CD4-positive, alpha-beta T cell treated with Interleukin-17A for 1 hour (primary cell): ENCODE results near the gene CLASP1.
"Not testable (repeated sequence)": the region's sequence is repeated elsewhere in the genome, so short reads cannot be mapped to it uniquely, and the experiment has no call there.

Experiments
- DNase-seq: peaks from one replicate; pipeline ENCODE4 v3.0.0-alpha.2; 2020

The CLASP1 gene

DNA sequence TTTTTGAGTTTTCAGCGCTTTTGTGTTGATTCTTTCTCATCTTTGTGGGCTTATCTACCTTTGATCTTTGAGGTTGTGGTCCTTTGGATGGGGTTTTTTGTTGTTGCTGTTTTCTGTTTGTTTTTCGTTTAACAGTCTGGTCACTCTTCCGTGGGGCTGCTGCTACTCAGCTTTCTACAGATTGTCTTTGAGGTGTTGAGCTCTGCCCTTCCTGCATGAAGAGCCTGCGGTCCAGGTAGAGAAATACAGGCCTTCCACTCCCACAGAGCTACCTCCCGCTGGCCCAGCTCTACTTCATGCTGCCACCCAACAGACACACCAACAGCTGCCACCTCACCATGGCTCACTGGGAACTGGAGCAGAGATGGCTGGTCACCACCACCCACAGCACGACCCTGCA lies 180.3 kb downstream of the CLASP1 start:
- no peak for DNase-seq

DNA sequence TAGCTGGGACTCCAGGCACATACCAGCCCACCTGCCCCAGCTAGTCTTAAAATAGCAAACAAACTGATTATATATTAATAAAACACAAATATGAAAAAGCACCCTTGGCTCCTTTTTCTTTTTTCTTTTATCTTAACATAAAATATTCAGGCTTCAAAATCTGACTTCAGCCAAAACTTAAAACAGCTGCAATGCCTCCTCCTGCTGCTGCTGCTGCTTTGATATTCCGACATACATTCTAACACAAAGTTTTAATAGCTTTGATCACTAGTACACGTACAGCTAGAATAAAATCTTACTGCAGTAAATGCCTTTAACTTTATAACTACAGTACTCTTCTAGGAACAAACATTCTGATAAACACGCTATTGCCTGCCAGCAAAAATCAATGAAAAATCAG lies 190.0 kb downstream of the CLASP1 start:
- DNase-seq = no peak

DNA sequence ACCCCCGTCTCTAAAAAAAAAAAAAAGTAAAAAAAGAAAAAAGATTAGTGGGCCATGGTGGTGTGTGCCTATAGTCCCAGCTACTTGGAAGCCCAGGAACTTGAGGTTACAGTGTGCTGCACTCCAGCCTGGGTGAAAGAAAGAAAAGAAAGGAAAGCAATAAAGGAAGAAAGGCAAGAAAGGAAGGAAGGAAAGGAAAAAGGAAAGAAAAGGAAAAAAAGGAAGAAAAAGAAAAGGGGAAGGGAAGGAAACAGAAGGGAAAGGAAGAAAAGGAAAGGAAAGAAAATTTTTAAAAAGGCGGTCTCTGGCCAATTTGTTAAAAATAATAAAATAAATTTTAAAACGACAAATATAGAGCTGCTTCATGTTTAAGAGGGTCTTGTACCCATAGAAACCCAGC lies 192.9 kb downstream of the CLASP1 start:
- no peak for DNase-seq

DNA sequence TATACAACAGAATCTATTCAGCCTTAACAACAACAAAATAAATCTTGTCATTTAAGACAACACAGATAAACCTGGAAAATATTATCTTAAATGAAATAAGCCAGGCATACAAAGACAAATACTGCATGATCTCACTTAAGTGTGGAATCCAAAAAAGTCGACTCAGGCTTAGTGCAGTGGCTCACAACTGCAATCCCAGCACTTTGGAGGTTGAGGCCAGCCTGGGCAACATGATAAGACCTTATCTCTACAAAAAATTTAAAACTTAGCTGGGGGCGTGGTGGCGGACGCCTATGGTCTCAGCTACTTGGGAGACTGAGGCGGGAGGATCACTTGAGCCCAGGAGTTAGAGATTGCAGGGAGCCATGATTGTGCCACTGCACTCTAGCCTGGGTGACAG lies 193.8 kb downstream of the CLASP1 start:
- DNase-seq = no peak

DNA sequence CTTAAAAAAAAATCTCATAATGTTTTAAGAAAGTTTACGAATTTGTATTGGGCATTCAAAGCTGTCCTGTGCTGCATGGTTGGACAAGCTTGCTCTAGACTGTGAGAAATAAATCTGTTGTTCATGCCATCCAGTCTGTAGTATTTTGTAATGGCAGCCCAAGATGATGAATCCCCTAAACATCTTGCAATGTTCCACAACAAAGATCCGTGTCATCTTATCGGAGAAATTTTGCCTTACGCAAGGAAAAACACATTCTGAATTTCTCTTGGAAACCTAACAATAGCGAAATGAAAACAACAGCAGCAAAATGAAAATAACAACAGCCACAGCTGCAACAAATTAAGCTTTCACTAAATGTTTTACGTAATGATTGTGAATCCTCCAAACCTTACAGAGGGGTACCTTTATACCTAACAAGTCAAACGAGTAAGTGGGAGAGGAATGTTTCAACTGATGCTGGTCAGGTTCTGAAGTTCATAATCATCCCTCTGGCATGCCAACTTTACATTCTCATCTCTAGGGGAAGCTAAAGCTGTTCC lies 194.6 kb downstream of the CLASP1 start:
- DNase-seq = no peak

DNA sequence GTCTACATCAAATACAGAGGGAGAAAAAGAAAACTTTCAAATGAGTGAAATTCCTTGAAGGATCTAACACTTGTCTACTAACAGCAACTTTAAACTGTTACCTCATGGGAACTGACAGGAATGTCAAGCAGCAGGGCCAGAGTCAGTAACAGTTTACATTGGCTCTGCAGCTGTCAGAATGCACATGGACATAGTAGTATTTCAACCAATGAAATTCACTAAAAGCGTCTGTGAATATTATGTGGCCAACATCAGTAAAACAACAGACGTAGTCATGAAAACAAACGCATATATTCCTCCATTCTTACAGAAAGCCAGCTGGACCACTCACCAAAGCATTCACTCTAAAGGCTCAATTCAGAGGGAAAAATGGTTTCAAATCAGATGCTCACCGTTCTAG lies 197.9 kb downstream of the CLASP1 start:
- DNase-seq = no peak

DNA sequence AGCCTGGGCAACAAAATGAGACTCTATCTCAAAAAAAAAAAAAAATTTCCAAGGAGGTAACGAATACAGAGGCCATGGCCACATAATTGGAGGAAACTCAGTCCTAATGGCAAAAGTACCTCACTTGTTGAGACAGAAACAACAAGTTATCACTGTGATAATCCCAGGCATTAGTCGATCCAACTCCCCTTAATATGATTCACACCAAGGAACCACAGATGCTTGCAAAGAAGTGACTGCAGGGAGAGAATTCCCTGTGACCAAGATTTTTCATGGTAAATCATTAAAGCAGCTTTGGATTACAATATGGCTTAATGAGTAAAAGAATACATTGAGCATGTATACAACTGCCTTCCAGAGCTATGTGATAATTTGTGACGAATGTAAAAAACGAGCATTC lies 199.0 kb downstream of the CLASP1 start:
- DNase-seq = no peak

DNA sequence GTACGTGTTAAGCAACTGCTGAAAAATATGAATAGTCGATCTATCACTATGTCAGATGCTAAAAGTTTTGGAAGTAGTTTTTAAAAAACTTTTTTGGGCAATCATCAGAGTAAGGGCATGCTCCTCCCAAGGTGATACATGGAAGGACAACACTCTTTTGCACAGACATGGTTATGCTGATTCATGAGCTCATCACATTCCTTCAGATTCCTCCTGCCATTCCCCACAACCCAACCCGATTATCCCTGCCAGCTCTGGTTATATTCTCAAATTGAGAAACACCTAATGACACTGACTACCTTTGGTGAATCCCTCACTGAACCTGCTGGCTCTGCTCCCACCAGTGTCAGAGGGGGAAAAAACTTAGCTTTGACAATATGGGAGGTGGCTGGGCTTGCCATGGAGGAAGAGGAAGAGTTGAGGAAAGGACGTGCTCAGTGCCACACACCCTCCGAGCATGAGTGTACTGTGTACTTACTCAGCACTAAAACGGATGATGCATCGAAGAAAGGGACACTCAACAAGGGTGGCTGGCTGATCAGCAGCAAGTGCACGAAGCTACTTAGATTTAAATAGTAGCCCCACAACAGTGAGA lies 202.5 kb downstream of the CLASP1 start:
- DNase-seq = no peak

DNA sequence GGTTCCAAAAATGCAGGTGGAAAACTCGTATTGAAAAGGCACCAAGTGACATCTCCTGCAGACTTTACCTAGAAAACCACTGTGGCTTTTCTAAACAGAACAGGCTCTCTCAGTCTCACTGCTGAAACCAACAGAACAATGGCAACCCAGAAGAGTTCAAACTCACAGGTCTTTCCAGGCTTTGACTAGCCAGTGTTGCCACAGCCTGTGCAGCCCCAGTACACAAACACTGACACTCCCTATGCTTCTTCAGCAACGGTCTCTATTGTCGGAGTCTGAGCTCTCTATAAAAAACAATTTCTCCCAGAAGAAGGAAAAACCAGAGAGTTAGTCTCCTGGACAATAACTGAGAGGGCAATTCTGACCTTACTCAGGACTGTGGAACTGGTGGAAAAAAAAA lies 206.4 kb downstream of the CLASP1 start:
- DNase-seq = no peak

DNA sequence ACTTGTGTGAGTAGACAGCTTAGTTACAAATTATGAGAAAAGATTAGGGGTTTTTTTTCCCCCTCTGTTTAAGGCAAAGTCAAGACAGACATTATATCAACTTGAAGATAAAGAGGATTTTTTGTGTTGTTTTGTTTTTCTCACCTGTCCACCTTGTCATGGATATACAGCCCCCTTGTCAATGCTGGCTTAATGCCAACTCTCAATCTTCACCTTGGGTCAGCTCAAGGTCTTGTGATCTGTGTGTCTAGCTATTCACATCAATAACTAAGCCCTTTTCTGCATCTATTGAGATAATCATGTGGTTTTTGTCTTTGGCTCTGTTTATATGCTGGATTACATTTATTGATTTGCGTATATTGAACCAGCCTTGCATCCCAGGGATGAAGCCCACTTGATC lies 211.0 kb downstream of the CLASP1 start:
- not testable (repeated sequence) for DNase-seq

DNA sequence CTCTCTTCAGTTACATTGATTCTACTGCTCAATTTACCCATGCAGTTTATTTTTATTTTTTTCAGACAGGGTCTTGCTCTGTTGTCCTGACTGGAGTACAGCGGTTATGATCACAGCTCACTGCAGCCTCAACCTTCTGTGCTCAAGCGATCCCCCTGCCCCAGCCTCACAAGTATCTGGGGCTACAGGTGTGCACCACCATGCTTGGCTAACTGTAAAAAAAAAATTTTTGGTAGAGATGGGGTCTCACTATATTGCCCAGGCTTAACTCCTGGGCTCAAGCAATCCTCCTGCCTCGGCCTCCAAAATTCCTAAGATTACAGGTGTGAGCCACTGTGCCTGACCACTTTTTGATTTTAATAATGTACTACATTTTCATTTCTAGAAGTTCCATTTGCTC lies 212.3 kb downstream of the CLASP1 start:
- DNase-seq = no peak

DNA sequence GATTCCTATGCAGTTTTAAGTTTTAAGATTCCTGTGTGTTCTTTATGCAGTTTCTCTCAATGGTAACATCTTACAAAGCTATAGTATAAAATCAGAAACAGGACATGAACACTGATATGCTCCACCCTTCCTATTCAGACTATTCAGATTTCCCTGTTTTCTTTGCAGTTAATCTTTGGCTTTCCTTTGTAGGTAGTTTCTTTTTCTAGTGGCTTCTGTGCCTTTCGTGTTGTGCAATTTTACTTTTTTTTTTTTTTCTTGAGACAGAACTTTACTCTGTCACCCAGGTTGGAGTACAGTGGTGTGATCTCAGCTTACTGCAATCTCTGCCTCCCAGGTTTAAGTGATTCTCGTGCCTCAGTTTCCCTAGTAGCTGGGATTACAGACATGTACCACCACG lies 213.5 kb downstream of the CLASP1 start:
- DNase-seq = no peak

DNA sequence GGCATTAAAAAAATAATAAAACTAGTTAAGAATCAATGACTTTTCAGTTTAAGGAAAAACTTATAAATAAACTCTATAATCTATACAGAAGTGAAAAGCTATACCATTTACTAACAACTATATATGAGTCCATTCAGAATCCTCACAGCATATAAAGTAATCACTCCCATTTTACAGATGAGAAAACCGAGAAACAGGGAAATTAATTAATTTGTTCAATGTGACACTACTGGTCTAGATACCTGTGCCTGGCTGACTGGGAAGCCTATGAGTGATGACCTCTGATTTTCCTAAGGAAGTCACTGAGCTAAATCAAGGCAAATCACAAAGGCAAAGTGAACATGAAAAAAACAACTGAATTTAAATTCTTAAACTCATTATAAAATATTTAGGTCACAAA lies 218.0 kb downstream of the CLASP1 start:
- no peak for DNase-seq

DNA sequence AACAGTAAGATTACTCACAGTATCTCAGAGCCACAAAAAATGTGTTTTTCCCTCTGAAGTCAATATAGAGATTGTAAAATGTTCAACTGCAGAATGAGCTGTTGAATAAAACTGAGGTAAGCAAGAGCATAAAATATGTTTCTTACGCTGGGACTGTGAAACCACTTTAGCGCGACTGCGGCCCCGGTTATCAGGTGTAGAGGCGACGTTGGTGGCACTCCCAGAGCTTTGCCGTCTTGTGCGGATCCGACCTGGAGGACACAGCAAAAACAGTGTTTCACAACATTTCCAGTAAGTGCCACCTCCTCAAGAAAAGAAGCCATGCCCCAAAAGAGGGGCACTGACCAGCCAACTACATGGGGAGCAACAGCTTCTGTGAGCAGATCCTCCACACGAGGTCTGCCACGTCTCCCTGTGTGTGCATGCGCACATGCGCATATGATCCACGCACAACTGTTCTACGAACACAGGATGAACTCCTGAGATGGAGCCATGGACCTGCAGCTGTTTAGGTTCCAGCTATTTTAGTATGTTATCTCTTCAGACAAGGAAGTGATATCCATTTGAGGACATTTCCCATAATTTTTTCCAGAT lies 219.2 kb downstream of the CLASP1 start:
- no peak for DNase-seq

DNA sequence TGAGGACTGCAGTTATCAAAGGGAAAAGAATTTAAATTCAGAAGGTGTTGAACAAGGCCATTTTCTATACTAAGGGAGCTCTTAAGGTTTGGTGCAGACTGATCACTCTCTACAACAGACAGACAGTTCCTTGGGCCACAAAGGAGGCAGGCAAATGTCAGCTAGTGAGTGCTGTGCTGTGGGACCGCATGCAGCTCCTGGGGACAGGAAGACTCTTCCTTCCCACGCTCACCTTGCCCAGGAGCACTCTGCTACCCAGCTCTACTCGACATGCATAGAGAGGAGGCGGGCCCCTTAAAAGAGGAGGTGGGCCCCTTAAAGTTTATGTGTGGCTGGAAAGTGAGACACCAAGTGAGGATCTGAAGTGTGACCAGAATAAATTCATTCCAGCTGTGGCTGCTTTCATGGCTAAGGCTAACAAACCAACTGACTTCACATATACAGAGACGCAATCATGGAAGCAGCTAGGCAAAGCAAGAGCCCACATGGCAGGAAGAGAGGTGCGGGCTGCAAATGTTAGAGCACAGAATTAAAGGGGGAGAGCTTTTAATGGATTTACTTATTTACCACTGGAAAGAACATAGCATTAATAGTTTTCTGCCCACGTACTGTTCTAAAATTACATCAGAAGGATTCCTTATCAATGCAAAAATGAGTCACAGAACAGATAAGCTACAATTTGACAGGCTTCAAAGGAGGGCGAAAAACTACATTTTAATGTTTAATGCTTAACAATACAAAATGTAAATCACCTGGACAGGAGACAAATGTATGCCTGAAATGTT lies 220.0 kb downstream of the CLASP1 start:
- DNase-seq = no peak

DNA sequence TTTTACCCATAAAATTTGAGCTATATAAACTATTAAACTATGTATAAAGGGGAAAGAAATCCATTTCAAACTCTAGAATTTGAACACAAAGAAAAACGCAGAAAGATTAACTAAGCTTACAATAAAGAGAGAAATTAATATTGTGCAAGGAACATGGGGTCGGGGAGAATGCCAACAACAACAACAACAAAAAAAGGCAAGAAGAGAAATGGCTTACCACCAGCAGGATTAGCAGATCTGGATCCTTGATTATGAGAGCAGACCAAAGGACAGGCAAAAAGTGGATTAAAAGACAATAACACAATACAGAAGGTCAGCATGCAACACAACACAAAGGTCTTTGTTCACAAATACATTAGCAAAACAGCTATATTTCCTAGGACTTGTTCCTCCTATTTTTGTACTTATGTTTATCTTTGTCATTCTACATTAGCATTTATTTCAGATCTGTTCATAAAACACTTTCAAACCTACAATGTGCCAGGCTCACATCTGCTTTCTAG lies 222.0 kb downstream of the CLASP1 start:
- DNase-seq = no peak

DNA sequence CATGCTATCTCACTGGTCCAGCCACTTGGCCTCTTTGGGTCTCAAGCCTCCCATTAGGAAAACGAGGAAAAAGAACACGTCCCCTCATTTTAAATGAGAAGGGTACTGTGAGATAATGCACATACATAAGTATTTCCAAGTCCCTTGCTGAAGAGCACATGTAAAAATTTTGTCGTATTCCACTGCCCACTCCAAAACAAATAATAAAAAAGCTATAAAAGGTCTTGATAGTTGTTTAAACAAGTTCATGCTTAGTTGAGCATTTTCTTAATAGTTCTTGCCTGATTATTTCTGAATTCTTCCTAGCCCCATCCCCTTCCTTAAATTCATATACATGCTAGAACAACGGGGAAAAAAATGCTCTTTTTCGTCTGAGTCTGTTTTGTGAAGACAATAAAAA lies 228.8 kb downstream of the CLASP1 start:
- no peak for DNase-seq

DNA sequence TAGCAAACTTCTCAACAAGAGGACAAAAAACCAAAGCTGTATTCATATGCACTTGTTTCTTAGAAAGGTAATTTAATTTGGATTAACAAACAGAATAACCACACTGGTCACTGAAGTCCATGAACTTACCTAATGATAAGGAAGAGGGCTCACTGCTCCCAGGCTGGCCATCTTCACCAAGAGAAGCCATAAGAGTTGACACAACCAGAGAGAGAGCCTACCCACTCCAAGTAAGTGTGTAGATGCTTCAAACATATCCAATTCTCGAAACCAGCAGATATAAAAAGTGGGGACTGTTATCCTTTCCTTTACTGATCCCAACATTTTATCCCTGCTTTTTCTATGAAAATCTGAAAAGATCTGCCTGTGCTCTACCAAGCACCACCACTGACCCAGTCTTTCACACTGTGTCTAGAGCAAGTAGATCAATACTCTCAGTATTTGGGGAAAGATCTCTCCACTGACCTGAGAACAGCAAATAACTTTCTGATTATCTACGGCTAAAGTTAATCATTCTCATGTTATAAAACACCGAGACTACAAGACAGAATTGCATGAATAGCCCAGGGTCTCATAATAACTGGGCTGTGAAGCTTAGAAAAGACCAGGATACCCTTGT lies 230.1 kb downstream of the CLASP1 start:
- DNase-seq = no peak

DNA sequence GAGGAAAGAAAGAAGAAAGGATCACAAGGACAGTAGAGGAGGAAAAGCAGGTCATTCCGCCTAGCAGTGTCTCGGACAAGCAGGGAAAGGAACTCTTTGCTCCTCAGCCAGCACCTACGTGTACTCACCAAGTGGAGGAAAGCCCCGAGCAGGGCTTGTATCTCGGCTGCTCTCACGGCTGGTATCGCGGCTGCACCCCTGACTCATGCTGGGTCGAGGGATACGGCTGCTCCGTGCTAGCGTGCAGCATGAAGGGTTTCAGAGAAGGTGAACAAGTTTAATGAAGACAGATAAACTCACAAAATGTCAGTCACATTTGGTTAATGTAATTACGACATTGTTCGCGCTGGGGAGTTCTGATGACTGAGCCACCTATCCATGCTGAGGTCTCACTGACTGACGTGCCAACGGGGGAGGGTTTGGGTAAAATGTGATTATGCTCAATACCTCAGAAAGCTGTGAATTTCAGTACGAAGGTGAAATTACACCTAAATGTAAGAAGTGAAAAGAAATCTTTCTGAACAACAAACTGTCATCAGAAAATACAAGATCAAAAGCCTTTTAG lies 230.7 kb downstream of the CLASP1 start:
- no peak for DNase-seq

DNA sequence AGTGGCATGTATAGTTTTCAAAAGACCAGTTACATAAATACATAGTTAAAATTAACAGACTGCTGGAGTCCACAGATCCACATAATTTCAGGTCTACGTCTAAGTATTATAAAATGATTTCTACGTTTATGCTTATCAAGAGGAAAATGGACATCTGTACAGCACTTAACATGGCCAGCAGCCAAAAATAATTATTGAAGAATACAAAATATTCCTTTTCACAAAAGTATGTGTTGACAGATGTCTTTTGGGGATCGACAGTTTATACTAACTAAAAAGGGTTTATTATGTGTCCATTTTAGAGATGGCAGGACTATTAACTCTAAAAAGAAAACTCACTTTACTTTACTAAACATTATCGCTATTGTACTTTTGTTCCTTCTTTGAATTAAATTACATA lies 231.4 kb downstream of the CLASP1 start:
- DNase-seq = no peak

DNA sequence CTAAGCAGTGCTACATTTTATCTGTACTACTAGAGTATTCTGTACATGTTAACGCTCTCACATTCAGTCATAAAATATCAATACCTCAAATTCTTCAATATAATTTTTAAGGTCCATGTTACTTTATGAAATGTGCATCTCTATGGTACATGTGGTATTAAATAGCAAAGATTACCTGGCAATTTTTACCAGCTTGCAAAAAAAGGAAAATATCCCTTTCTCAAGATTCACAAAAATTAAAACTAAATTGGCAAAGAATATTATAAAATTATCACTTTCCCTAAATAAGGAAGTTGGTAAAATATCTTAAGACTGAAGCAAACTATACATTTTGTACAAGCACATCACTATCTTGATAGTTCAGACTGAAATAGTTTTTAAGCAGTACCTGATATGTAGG lies 233.5 kb downstream of the CLASP1 start:
- no peak for DNase-seq

DNA sequence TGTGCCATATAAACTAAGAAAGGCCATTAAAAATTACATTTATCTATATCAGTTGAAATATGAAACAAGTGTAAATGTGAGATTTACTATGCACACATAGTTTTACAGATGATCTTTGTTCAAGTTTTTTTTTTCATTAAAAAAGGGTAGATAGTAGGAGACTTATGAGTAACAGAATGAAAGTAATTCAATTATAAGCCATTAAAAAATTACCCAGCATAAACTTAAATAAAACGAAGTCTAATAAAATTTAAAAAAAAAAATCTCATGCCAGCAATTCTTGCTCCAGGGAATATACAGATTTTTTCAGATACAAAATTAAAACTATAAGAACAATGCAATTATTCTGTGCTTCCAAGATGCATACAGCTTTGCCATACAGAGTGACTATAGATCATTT lies 236.9 kb downstream of the CLASP1 start:
- no peak for DNase-seq

DNA sequence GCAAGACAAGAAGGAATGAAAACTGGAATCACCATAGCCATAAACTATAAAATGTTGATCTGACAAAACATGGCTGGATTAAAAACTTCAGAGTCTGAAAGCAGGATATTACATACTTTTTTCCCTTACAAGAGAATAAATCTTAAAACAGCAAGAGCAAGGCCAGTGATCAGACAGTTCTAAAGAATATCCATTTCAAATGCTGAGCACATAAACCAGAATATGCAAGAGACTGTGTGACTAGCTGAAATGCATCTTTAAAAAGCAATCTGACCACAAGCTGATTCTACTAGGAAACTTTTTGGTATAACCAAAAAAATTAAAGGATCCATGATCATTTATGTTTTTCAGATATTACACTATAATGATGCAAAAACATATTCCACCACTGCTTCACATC lies 239.3 kb downstream of the CLASP1 start:
- no peak for DNase-seq
